Thoracic aorta (tissue), 2 donors: ENCODE measurements around the gene RASAL2. TPM values are rescaled to one million over a fixed set of nuclear protein-coding genes. Genes with fewer than 3 reads are reported as not detected.

Experiments
- ATAC-seq: fragments of 150-250 bp; one replicate; pipeline ENCODE4 v1.8.0; 2017; ENCODE audit warnings: low read depth; ENCODE audit not compliant: insufficient number of reproducible peaks, low FRiP score
- DNase-seq: peaks from one replicate; pipeline ENCODE4 v3.0.0-alpha.2; 2020; ENCODE audit warnings: low spot score
- H3K27ac ChIP-seq, 2 donors: fragments of 200-600 bp; sonication (generic); 1 replicate in 1 of 2; 2 replicates in 1 of 2; pipeline ENCODE4 v1.5.1; 2016; ENCODE audit warnings: mild to moderate bottlenecking in 2 of 2, moderate library complexity in 2 of 2
- H3K27me3 ChIP-seq: fragments of 200-600 bp; sonication (generic); replicated peaks from 2 replicates; pipeline ENCODE4 v1.6.0; 2016; ENCODE audit warnings: mild to moderate bottlenecking; ENCODE audit not compliant: insufficient read depth
- H3K36me3 ChIP-seq: fragments of 200-600 bp; sonication (generic); one replicate; pipeline ENCODE4 v1.5.1; 2016
- H3K4me1 ChIP-seq, 2 donors: fragments of 200-600 bp; sonication (generic); 1 replicate in 1 of 2; 2 replicates in 1 of 2; pipeline versions ENCODE4 v1.5.1 to v1.6.0; 2016; ENCODE audit warnings: low read depth in 2 of 2, mild to moderate bottlenecking in 1 of 2; ENCODE audit not compliant: control insufficient read depth in 1 of 2
- H3K4me3 ChIP-seq: fragments of 200-600 bp; sonication (generic); 2 replicates; pipeline ENCODE4 v1.5.1; 2016; ENCODE audit warnings: mild to moderate bottlenecking
- H3K9me3 ChIP-seq: fragments of 200-600 bp; sonication (generic); 2 replicates; pipeline ENCODE4 v1.5.1; 2016
- total RNA-seq, 2 donors: library from RNA; depleted of rRNA; stranded (reverse); fragments of >200 nt; gene quantifications; one replicate each; pipeline versions ENCODE4 v1.1.0 to v1.2.3, GENCODE V29; 2016
- TF ChIP-seq, protein P1 (sequence below): fragments of 200-600 bp; sonication (generic); IDR thresholded peaks from one replicate; pipeline ENCODE4 v1.5.1; 2019; ENCODE audit warnings: antibody characterized with exemption

RASAL2 gene
- 10 to 100 TPM; 38.0 to 45.1 TPM for total RNA-seq

DNA sequence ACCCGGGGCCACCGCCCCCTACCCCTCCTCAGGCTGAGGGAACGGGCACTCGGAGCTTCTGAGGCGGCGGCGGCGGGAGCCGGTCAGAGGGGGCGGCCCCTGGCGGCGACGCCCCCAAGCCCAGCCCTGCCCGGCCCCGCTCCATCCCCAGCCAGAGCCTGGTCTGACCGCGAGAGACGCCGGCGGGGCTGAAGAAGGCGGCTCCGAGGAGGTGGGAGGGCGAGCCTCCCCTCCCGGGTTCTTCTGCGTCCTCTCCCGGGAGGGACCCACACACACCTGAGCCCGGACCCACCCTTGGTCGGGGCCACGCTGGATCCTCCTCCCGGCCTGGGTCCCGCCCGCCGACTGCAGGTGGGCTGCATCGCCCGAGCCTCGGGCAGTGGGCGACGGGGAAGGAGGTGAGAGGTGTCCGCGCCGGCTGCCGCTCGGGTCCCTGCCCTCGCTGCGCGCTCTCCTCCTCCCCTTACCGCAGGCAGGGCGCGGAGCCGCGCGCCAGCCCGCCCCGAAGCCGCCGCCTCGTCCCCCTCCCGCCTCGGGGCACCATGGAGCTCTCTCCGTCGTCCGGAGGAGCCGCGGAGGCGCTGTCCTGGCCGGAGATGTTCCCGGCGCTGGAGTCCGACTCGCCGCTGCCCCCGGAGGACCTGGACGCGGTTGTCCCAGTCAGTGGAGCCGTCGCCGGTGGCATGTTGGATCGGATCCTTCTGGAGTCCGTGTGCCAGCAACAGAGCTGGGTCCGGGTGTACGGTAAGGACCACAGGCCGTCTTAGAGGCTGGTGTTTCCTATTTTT, at the start of gene RASAL2:
RASAL2 (plus strand) TSS at position 154 of the 788 bp plus-strand sequence; CDS start at position 543, 389 bp downstream.
- H3K4me1 ChIP-seq, result peaks cover 23 to 35% of the 10 kb centered on the region in 2 donors
- TF ChIP-seq, protein P1, sequence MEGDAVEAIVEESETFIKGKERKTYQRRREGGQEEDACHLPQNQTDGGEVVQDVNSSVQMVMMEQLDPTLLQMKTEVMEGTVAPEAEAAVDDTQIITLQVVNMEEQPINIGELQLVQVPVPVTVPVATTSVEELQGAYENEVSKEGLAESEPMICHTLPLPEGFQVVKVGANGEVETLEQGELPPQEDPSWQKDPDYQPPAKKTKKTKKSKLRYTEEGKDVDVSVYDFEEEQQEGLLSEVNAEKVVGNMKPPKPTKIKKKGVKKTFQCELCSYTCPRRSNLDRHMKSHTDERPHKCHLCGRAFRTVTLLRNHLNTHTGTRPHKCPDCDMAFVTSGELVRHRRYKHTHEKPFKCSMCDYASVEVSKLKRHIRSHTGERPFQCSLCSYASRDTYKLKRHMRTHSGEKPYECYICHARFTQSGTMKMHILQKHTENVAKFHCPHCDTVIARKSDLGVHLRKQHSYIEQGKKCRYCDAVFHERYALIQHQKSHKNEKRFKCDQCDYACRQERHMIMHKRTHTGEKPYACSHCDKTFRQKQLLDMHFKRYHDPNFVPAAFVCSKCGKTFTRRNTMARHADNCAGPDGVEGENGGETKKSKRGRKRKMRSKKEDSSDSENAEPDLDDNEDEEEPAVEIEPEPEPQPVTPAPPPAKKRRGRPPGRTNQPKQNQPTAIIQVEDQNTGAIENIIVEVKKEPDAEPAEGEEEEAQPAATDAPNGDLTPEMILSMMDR, result peak; percentile 33

GRCh38 chr1:178046591-178047270, 47.2 kb upstream of the RASAL2 start:
- Histone ChIP-seq H3K4me1 (no peaks in the 10 kb centered on the region), H3K27ac (no peak overlapping the region), H3K4me3 (no peak overlapping the region), H3K9me3 (no peaks in the 10 kb centered on the region), H3K36me3 (no peaks in the 10 kb centered on the region), H3K27me3 (no peaks in the 10 kb centered on the region)
- DNase-seq (no peak), ATAC-seq (no peak)
- TF ChIP-seq, protein P1, result no peak

More for the DNA sequence above, at the start of gene RASAL2:
- Histone ChIP-seq H3K9me3 (no peaks in the 10 kb centered on the region), H3K4me3 (peak within 1 kb of the TSS; percentile 95), H3K27me3 (no peaks in the 10 kb centered on the region), H3K36me3 (no peaks in the 10 kb centered on the region), H3K27ac (peak within 1 kb of the TSS; percentile 85 to 94)
- DNase-seq (peak; percentile 3), ATAC-seq (peak; percentile 77)

- H3K27me3 ChIP-seq, result no peaks in the 10 kb centered on the region
- H3K36me3 ChIP-seq, result no peaks in the 10 kb centered on the region
- no peaks in the 10 kb centered on the region for H3K9me3 ChIP-seq
- H3K27ac ChIP-seq, result no peak overlapping the region
- TF ChIP-seq, protein P1, result no peak
- ATAC-seq (no peak), DNase-seq (no peak)
- no peak overlapping the region for H3K4me3 ChIP-seq
- no peaks in the 10 kb centered on the region for H3K4me1 ChIP-seq
These were observed 46.4 kb upstream of the RASAL2 start for GRCh38 chr1:178047403-178048093.

DNA sequence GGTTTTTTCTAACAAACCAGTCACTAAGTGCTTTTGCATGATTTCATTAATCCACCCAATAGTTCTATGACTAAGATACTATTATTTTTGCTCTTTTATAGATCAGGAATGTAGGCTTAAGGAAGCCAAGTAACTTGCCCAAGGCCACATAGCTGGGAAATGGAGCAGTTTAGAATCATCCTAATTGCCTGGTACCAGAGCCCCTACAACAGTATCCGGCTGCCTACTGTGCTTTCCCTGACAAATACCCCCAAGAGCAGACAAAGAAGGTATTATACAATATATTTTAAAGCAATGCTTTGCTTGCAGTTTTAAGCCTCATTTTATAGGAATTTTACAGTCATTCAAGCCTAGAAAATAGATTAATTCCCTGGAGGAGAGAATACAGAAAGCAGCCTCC, 45.5 kb upstream of the RASAL2 start:
- TF ChIP-seq, protein P1, result no peak
- Histone ChIP-seq H3K27ac (no peak overlapping the region), H3K4me1 (no peaks in the 10 kb centered on the region), H3K36me3 (no peaks in the 10 kb centered on the region), H3K9me3 (no peaks in the 10 kb centered on the region), H3K4me3 (no peak overlapping the region), H3K27me3 (no peaks in the 10 kb centered on the region)
- DNase-seq (no peak), ATAC-seq (no peak)

GRCh38 chr1:178048883-178049282, 45.0 kb upstream of the RASAL2 start:
- Histone ChIP-seq H3K4me3 (no peak overlapping the region), H3K27me3 (no peaks in the 10 kb centered on the region), H3K4me1 (no peaks in the 10 kb centered on the region), H3K36me3 (no peaks in the 10 kb centered on the region), H3K9me3 (no peaks in the 10 kb centered on the region), H3K27ac (no peak overlapping the region)
- DNase-seq, result no peak
- TF ChIP-seq, protein P1, result no peak
- ATAC-seq, result no peak
